Measurements from ENCODE around the gene NAP1L4. TPM values are rescaled to one million over a fixed set of nuclear protein-coding genes. Genes with fewer than 3 reads are reported as not detected.
A peak's percentile ranks its signal among the peaks of the same experiment; 100 is the strongest.

Gene NAP1L4
- total RNA-seq, 1 experiment from 2014 or later: 140 TPM

DNA sequence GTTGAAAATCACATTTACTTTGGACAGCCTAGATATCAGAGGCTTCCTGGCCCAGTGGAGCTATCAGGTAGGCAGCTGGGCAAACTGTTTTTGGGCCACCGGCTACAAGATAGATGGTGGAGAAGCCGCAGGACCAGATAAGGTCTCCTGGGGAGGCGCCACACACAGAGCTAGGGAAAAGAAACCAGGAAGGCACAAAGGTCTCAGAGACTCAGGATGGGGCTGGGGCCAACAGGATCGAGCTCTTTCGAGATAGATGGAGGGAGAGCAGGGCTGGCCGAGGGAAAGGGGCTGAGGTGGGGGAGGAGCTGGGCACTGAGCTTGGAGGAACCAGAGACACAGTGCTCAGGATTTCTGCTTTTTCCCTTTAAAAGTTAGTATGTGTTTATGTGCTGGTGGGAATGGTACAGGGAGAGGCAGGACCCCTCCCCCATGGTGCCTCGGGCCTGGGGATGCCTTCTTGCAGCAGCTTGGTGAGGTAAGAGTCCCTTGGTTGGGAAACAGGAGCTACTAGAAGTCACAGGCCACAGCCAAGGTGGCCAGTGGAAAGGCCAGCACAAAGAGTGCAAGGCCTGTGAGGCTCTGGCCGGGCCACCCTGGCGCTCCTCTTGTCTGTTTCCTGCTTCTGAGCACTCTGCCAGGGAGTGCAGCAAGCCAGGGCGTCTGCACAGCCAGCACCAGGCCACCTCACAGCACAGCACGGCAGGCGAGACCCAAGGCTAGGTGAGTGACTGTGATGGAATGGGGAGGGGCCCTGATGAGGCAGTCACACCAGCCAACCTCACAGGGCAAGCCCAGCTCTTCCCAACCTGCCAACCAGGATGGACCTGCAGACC is 11.5 kb upstream of the NAP1L4 start:
- DNase-seq: no peak
- no peak overlapping the region for H3K4me3 Mint-ChIP-seq (ENCODE audit: low read depth, unreplicated experiment)

GRCh38 chr11:3002871-3003270 is 10.7 kb upstream of the NAP1L4 start:
- no peaks in the 10 kb centered on the region for H3K27me3 Mint-ChIP-seq (ENCODE audit: unreplicated experiment)
- no peak overlapping the region for H3K4me3 Mint-ChIP-seq (ENCODE audit: low read depth, unreplicated experiment)
- peaks cover 41% of the 10 kb centered on the region for H3K4me1 Mint-ChIP-seq (ENCODE audit: low read depth, unreplicated experiment)
- H3K36me3 Mint-ChIP-seq (ENCODE audit: insufficient read depth, unreplicated experiment): peaks cover 59% of the 10 kb centered on the region
- BruUV-seq (replicated peaks): no TSS peak
- TF ChIP-seq, protein P1, sequence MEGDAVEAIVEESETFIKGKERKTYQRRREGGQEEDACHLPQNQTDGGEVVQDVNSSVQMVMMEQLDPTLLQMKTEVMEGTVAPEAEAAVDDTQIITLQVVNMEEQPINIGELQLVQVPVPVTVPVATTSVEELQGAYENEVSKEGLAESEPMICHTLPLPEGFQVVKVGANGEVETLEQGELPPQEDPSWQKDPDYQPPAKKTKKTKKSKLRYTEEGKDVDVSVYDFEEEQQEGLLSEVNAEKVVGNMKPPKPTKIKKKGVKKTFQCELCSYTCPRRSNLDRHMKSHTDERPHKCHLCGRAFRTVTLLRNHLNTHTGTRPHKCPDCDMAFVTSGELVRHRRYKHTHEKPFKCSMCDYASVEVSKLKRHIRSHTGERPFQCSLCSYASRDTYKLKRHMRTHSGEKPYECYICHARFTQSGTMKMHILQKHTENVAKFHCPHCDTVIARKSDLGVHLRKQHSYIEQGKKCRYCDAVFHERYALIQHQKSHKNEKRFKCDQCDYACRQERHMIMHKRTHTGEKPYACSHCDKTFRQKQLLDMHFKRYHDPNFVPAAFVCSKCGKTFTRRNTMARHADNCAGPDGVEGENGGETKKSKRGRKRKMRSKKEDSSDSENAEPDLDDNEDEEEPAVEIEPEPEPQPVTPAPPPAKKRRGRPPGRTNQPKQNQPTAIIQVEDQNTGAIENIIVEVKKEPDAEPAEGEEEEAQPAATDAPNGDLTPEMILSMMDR (IDR thresholded peaks at IDR 0.05; ENCODE audit: unreplicated experiment): no peak
- H3K9me3 Mint-ChIP-seq (ENCODE audit: low read depth, unreplicated experiment): no peaks in the 10 kb centered on the region
- no peak overlapping the region for H3K27ac Mint-ChIP-seq (ENCODE audit: unreplicated experiment)
- no peak for DNase-seq
- CTCF ChIA-PET: no interaction called here
- intact Hi-C loops (cut with micrococcal nuclease; ENCODE audit: unreplicated experiment): no loop called here

More for the DNA sequence above, 11.5 kb upstream of the NAP1L4 start:
- CTCF ChIA-PET: no interaction called here
- H3K9me3 Mint-ChIP-seq (ENCODE audit: low read depth, unreplicated experiment): no peaks in the 10 kb centered on the region
- peaks cover 41% of the 10 kb centered on the region for H3K4me1 Mint-ChIP-seq (ENCODE audit: low read depth, unreplicated experiment)
- H3K27ac Mint-ChIP-seq (ENCODE audit: unreplicated experiment): peak overlapping the region; percentile 19
- TF ChIP-seq, protein P1 (IDR thresholded peaks at IDR 0.05; ENCODE audit: unreplicated experiment): no peak
- intact Hi-C loops (cut with micrococcal nuclease; ENCODE audit: unreplicated experiment): no loop called here
- no TSS peak for BruUV-seq (replicated peaks)
- H3K36me3 Mint-ChIP-seq (ENCODE audit: insufficient read depth, unreplicated experiment): peaks cover 66% of the 10 kb centered on the region
- H3K27me3 Mint-ChIP-seq (ENCODE audit: unreplicated experiment): no peaks in the 10 kb centered on the region

- Mint-ChIP-seq H3K4me3 (ENCODE audit: low read depth, unreplicated experiment) (no peak overlapping the region), H3K27ac (ENCODE audit: unreplicated experiment) (no peak overlapping the region), H3K27me3 (ENCODE audit: unreplicated experiment) (no peaks in the 10 kb centered on the region), H3K4me1 (ENCODE audit: low read depth, unreplicated experiment) (peaks cover 41% of the 10 kb centered on the region), H3K36me3 (ENCODE audit: insufficient read depth, unreplicated experiment) (peaks cover 55% of the 10 kb centered on the region), H3K9me3 (ENCODE audit: low read depth, unreplicated experiment) (no peaks in the 10 kb centered on the region)
- TF ChIP-seq, protein P1 (IDR thresholded peaks at IDR 0.05; ENCODE audit: unreplicated experiment): no peak
- DNase-seq: no peak
- intact Hi-C loops (cut with micrococcal nuclease; ENCODE audit: unreplicated experiment): no loop called here
- BruUV-seq (replicated peaks): no TSS peak
- CTCF ChIA-PET: no interaction called here
Observed at GRCh38 chr11:3002351-3002861, 10.3 kb upstream of the NAP1L4 start.

GRCh38 chr11:3001496-3001895 is 9.4 kb upstream of the NAP1L4 start:
- CTCF ChIA-PET: interaction anchor here (0.9 kb wide), 1 partner anchor 26 kb away, joined by 3 read pairs; no protein-coding TSS in a partner anchor
- Mint-ChIP-seq H3K27me3 (ENCODE audit: unreplicated experiment) (no peaks in the 10 kb centered on the region), H3K9me3 (ENCODE audit: low read depth, unreplicated experiment) (no peaks in the 10 kb centered on the region), H3K27ac (ENCODE audit: unreplicated experiment) (peak overlapping the region; percentile 24), H3K4me3 (ENCODE audit: low read depth, unreplicated experiment) (no peak overlapping the region), H3K4me1 (ENCODE audit: low read depth, unreplicated experiment) (peaks cover 41% of the 10 kb centered on the region), H3K36me3 (ENCODE audit: insufficient read depth, unreplicated experiment) (peaks cover 58% of the 10 kb centered on the region)
- intact Hi-C loops (cut with micrococcal nuclease; ENCODE audit: unreplicated experiment): no loop called here
- DNase-seq: no peak
- BruUV-seq (replicated peaks): no TSS peak
- TF ChIP-seq, protein P1 (IDR thresholded peaks at IDR 0.05; ENCODE audit: unreplicated experiment): no peak

Data from Calu3 (cell line).